HepG2 (cell line): ENCODE measurements around the gene TTC6. TPM values are rescaled to one million over a fixed set of nuclear protein-coding genes. Genes with fewer than 3 reads are reported as not detected.
A peak's percentile ranks its signal among the peaks of the same experiment; 100 is the strongest.

Experiments
- AGO2 ChIP-seq: fragments of 200-400 bp; formaldehyde crosslinking; optimal IDR thresholded peaks from 2 replicates; pipeline ENCODE3; 2017; ENCODE audit warnings: mild to moderate bottlenecking, low read depth, low read length, moderate library complexity
- CHCHD3 ChIP-seq: sonication (generic); formaldehyde crosslinking; IDR thresholded peaks from 2 replicates; pipeline ENCODE4 v1.8.0; 2022; ENCODE audit warnings: mild to moderate bottlenecking, missing genetic modification reagents, moderate library complexity
- DR1 ChIP-seq: sonication (generic); formaldehyde crosslinking; IDR thresholded peaks from 2 replicates; pipeline ENCODE4 v1.8.0; 2021; ENCODE audit warnings: mild to moderate bottlenecking, missing genetic modification reagents, inconsistent platforms
- EEA1 ChIP-seq: sonication (generic); formaldehyde crosslinking; IDR thresholded peaks from 2 replicates; pipeline ENCODE4 v1.5.1; 2020; ENCODE audit warnings: mild to moderate bottlenecking, missing genetic modification reagents, borderline replicate concordance
- ELF4 ChIP-seq: sonication (generic); formaldehyde crosslinking; IDR thresholded peaks from 2 replicates; pipeline ENCODE4 v1.5.0; 2020; ENCODE audit warnings: missing genetic modification reagents, mild to moderate bottlenecking, moderate library complexity, borderline replicate concordance
- EP300 ChIP-seq, 3 experiments: sonication (generic) in 1 of 3; formaldehyde crosslinking in 1 of 3; IDR thresholded peaks; 2 replicates each; pipeline versions ENCODE4 v1.5.1 to v1.6.1; 2011 to 2020; ENCODE audit warnings: low read depth in 2 of 3, low read length in 2 of 3, borderline replicate concordance in 1 of 3, improper control_type of control experiment in 1 of 3, mild to moderate bottlenecking in 1 of 3, missing genetic modification reagents in 1 of 3, moderate library complexity in 1 of 3
- FOXP1 ChIP-seq, 2 experiments: fragments of 450-650 bp in 1 of 2; IDR thresholded peaks; 2 replicates each; pipeline ENCODE4 v1.6.1; 2017 to 2018; ENCODE audit warnings: antibody characterized with exemption in 1 of 2
- HIVEP1 ChIP-seq: sonication (generic); formaldehyde crosslinking; IDR thresholded peaks from 2 replicates; pipeline ENCODE4 v1.4.0; 2020; ENCODE audit warnings: mild to moderate bottlenecking, missing genetic modification reagents
- MEIS1 ChIP-seq: sonication (generic); formaldehyde crosslinking; IDR thresholded peaks from 2 replicates; pipeline ENCODE4 v1.9.0; 2021; ENCODE audit warnings: mild to moderate bottlenecking, missing genetic modification reagents, moderate library complexity, borderline replicate concordance
- SKIL ChIP-seq: sonication (generic); formaldehyde crosslinking; IDR thresholded peaks from 2 replicates; pipeline ENCODE4 v1.8.0; 2022; ENCODE audit warnings: missing genetic modification reagents, mild to moderate bottlenecking, moderate library complexity, borderline replicate concordance
- TIGD3 ChIP-seq: sonication (generic); formaldehyde crosslinking; IDR thresholded peaks from 2 replicates; pipeline ENCODE4 v1.5.1; 2020; ENCODE audit warnings: mild to moderate bottlenecking, missing genetic modification reagents, borderline replicate concordance
- ZBTB42 ChIP-seq: sonication (generic); formaldehyde crosslinking; IDR thresholded peaks from 2 replicates; pipeline ENCODE4 v1.5.0; 2020; ENCODE audit warnings: mild to moderate bottlenecking, missing genetic modification reagents
- ZNF101 ChIP-seq: sonication (generic); formaldehyde crosslinking; IDR thresholded peaks from 2 replicates; pipeline ENCODE4 v1.4.0; 2020; ENCODE audit warnings: mild to moderate bottlenecking, low read depth, missing genetic modification reagents, borderline replicate concordance
- ZNF256 ChIP-seq: sonication (generic); formaldehyde crosslinking; conservative IDR thresholded peaks from 2 replicates; pipeline ENCODE4 v1.4.0; 2020; ENCODE audit warnings: missing genetic modification reagents
- ZNF367 ChIP-seq: sonication (generic); formaldehyde crosslinking; IDR thresholded peaks from 2 replicates; pipeline ENCODE4 v1.4.0; 2020; ENCODE audit warnings: missing genetic modification reagents, borderline replicate concordance
- ZNF569 ChIP-seq: sonication (generic); formaldehyde crosslinking; IDR thresholded peaks from 2 replicates; pipeline ENCODE4 v1.5.0; 2020; ENCODE audit warnings: mild to moderate bottlenecking, missing genetic modification reagents, moderate library complexity, borderline replicate concordance
- polyA plus RNA-seq, 8 experiments: library from polyadenylated mRNA; depleted of rRNA in 3 of 8; stranded (reverse) in 7 of 8; unstranded in 1 of 8; fragments of >200 nt; fragmentation: Illumina TruSeq in 4 of 8; extraction: Trizol in 4 of 8; gene quantifications; 2 replicates each; pipeline versions ENCODE4 v1.2.1 to v1.2.3, GENCODE V29; 2011 to 2016; ENCODE audit warnings: low read depth in 4 of 8, missing spikeins in 1 of 8, mixed read lengths in 1 of 8; ENCODE audit not compliant: insufficient read depth in 1 of 8
- total RNA-seq, 5 experiments: library from RNA; depleted of rRNA; stranded (reverse); fragments of >200 nt; fragmentation: Illumina TruSeq; extraction: Trizol; gene quantifications; 2 replicates each; pipeline ENCODE4 v1.2.3, GENCODE V29; 2016; ENCODE audit warnings: low read depth in 1 of 5
- TF ChIP-seq, protein P1 (sequence below): sonication (generic); formaldehyde crosslinking; IDR thresholded peaks from 2 replicates; pipeline ENCODE4 v1.5.1; 2020; ENCODE audit warnings: mild to moderate bottlenecking, moderate library complexity, missing genetic modification reagents
- TF ChIP-seq, protein P2 (sequence below): sonication (generic); formaldehyde crosslinking; IDR thresholded peaks from 2 replicates; pipeline ENCODE4 v1.4.0; 2020; ENCODE audit warnings: low read depth, mild to moderate bottlenecking, missing genetic modification reagents
- TF ChIP-seq, protein P3 (sequence below): sonication (generic); formaldehyde crosslinking; IDR thresholded peaks from 2 replicates; pipeline ENCODE4 v1.8.0; 2022; ENCODE audit warnings: low read depth, missing genetic modification reagents

TTC6 gene
- total and polyA plus RNA-seq, 2 of the 13 experiments (the other 11 are each of a cell fraction or from before 2014, with no cell fraction given) = 9.3 to 27.4 TPM

GRCh38 chr14:37594971-37595808 is at the start of gene TTC6, which contains the start of gene FOXA1 (continued):
- TF ChIP-seq CHCHD3 (CRISPR knock-in tag) (0 out of 2 replicates have a peak, but pooled peaks have one; percentile 11), EP300 (IDR thresholded peaks at IDR 0.05; ENCODE audit: low read depth in 2 of 2, low read length in 2 of 2) (peak in 1 of 2 experiments; percentile 41; a peak in 2 of 4 replicates), EP300 (CRISPR knock-in tag; IDR thresholded peaks at IDR 0.05; ENCODE audit: borderline replicate concordance) (no peak), HIVEP1 (CRISPR knock-in tag) (peak; percentile 25; the same call in 1 of the 2 replicates), ELF4 (CRISPR knock-in tag) (no peak), MEIS1 (CRISPR knock-in tag) (no peak), ZNF367 (CRISPR knock-in tag) (no peak), SKIL (CRISPR knock-in tag) (no peak), ZBTB42 (no peak; the same call in 1 of the 2 replicates), DR1 (CRISPR knock-in tag) (peak; percentile 48; the same call in 1 of the 2 replicates), ZNF101 (CRISPR knock-in tag) (no peak), FOXP1 (IDR thresholded peaks at IDR 0.05) (no peak), FOXP1 (CRISPR knock-in tag; IDR thresholded peaks at IDR 0.05) (peak; percentile 25; the same call in 1 of the 2 replicates), AGO2 (no peak), ZNF569 (CRISPR knock-in tag) (peak; percentile 37; the same call in 1 of the 2 replicates), TIGD3 (CRISPR knock-in tag) (peak; percentile 21; the same call in 1 of the 2 replicates), ZNF256 (0 out of 2 replicates have a peak, but pooled peaks have one; percentile 14), EEA1 (CRISPR knock-in tag) (peak; percentile 84; the same call in 1 of the 2 replicates)
- TF ChIP-seq, protein P1, sequence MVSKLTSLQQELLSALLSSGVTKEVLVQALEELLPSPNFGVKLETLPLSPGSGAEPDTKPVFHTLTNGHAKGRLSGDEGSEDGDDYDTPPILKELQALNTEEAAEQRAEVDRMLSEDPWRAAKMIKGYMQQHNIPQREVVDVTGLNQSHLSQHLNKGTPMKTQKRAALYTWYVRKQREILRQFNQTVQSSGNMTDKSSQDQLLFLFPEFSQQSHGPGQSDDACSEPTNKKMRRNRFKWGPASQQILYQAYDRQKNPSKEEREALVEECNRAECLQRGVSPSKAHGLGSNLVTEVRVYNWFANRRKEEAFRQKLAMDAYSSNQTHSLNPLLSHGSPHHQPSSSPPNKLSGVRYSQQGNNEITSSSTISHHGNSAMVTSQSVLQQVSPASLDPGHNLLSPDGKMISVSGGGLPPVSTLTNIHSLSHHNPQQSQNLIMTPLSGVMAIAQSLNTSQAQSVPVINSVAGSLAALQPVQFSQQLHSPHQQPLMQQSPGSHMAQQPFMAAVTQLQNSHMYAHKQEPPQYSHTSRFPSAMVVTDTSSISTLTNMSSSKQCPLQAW (CRISPR knock-in tag) = no peak
- TF ChIP-seq, protein P2, sequence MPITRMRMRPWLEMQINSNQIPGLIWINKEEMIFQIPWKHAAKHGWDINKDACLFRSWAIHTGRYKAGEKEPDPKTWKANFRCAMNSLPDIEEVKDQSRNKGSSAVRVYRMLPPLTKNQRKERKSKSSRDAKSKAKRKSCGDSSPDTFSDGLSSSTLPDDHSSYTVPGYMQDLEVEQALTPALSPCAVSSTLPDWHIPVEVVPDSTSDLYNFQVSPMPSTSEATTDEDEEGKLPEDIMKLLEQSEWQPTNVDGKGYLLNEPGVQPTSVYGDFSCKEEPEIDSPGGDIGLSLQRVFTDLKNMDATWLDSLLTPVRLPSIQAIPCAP (CRISPR knock-in tag) = no peak
- TF ChIP-seq, protein P3, sequence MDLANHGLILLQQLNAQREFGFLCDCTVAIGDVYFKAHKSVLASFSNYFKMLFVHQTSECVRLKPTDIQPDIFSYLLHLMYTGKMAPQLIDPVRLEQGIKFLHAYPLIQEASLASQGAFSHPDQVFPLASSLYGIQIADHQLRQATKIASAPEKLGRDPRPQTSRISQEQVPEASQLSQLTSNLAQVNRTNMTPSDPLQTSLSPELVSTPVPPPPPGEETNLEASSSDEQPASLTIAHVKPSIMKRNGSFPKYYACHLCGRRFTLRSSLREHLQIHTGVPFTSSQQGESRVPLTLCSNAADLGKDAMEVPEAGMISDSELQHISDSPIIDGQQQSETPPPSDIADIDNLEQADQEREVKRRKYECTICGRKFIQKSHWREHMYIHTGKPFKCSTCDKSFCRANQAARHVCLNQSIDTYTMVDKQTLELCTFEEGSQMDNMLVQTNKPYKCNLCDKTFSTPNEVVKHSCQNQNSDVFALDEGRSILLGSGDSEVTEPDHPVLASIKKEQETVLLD (CRISPR knock-in tag) = no peak
